HepG2 (cell line): ENCODE data around the gene KSR1. TPM values are rescaled to one million over a fixed set of nuclear protein-coding genes. Genes with fewer than 3 reads are reported as not detected.

Source experiments
- ATAC-seq: fragments of 200-7000 bp; cut with Tn5 transposase; 3 replicates; pipeline ENCODE4 v1.9.1; 2020; ENCODE audit warnings: mild to moderate bottlenecking, moderate library complexity
- BruUV-seq: library from RNA; stranded (reverse); fragments of 400-500 nt; replicated peaks from 2 replicates; lab custom pipeline; 2021; lab: Mats Ljungman, UMichigan
- CTCF ChIA-PET: fragments of 300-600 bp; formaldehyde crosslinking; extraction: SDS; loops from one replicate; lab custom pipeline; 2021; ENCODE audit warnings: low total read pairs, inconsistent platforms, low intra/inter-chr PET ratio; lab: Yijun Ruan, JAX
- POLR2A ChIA-PET: fragments of 350-600 bp; sonication (Branson Sonifier 250); formaldehyde crosslinking; loops from one replicate; lab custom pipeline; 2020; ENCODE audit warnings: antibody characterized with exemption, inconsistent platforms; lab: Yijun Ruan, JAX
- DNase-seq: peaks from one replicate; pipeline ENCODE4 v3.0.0-alpha.2; 2015; ENCODE audit warnings: low spot score
- FAIRE-seq: peaks from 3 replicates; lab custom pipeline; 2011; peaks lifted over from hg19 to GRCh38; lab: Jason Lieb, UNC
- H2AFZ ChIP-seq: one replicate; pipeline ENCODE4 v1.6.1; 2011; ENCODE audit warnings: low read length, inconsistent platforms
- H3K27ac ChIP-seq: fragments of 300-600 bp; 3 replicates; pipeline ENCODE4 v1.8.0; 2011; ENCODE audit warnings: mixed run types, mild to moderate bottlenecking, mixed read lengths, low read length, inconsistent platforms; ENCODE audit not compliant: insufficient read depth; ENCODE audit errors: extremely low read length
- H3K27me3 ChIP-seq, 2 experiments: fragments of 200-600 bp in 1 of 2; 2 replicates in 1 of 2; 3 replicates in 1 of 2; pipeline versions ENCODE4 v1.6.0 to v1.8.0; 2011; ENCODE audit warnings: low read length in 2 of 2, mild to moderate bottlenecking in 2 of 2, moderate library complexity in 2 of 2, inconsistent platforms in 1 of 2; ENCODE audit not compliant: insufficient read depth in 2 of 2, control insufficient read depth in 1 of 2
- H3K36me3 ChIP-seq, 2 experiments: fragments of 200-600 bp in 1 of 2; replicated peaks in 1 of 2; 2 replicates in 1 of 2; 3 replicates in 1 of 2; pipeline versions ENCODE4 v1.5.1 to v1.8.0; 2011; ENCODE audit warnings: low read length in 2 of 2, inconsistent platforms in 1 of 2; ENCODE audit not compliant: insufficient read depth in 2 of 2, control insufficient read depth in 1 of 2
- H3K4me1 ChIP-seq: 2 replicates; pipeline ENCODE4 v1.5.1; 2012; ENCODE audit warnings: low read length, inconsistent platforms; ENCODE audit not compliant: insufficient read depth
- H3K4me2 ChIP-seq: 2 replicates; pipeline ENCODE4 v1.6.0; 2011; ENCODE audit warnings: low read depth, low read length, inconsistent platforms
- H3K4me3 ChIP-seq, 3 experiments: fragments of 200-600 bp in 1 of 3; sonication (generic), shearing (Covaris generic) in 1 of 3; replicated peaks in 1 of 3; 2 replicates each; pipeline ENCODE4 v1.5.1; 2011 to 2016; ENCODE audit warnings: low read length in 3 of 3, inconsistent platforms in 2 of 3, low read depth in 2 of 3, mild to moderate bottlenecking in 2 of 3, control low read depth in 1 of 3, mixed read lengths in 1 of 3; ENCODE audit not compliant: insufficient read depth in 1 of 3
- H3K79me2 ChIP-seq: one replicate; pipeline ENCODE4 v1.6.1; 2011; ENCODE audit warnings: low read length, inconsistent platforms; ENCODE audit not compliant: insufficient read depth
- H3K9ac ChIP-seq: 2 replicates; pipeline ENCODE4 v1.6.0; 2011; ENCODE audit warnings: mild to moderate bottlenecking, low read depth, low read length, inconsistent platforms; ENCODE audit not compliant: insufficient read depth
- H3K9me3 ChIP-seq: 2 replicates; pipeline ENCODE4 v1.5.1; 2012; ENCODE audit warnings: mild to moderate bottlenecking, low read length
- H4K20me1 ChIP-seq: 2 replicates; pipeline ENCODE4 v1.6.0; 2011; ENCODE audit warnings: inconsistent platforms, mild to moderate bottlenecking, low read length, moderate library complexity; ENCODE audit not compliant: insufficient read depth
- KLF6 ChIP-seq: IDR thresholded peaks from 2 replicates; pipeline ENCODE4 v1.8.0; 2016; ENCODE audit warnings: missing biosample characterization, missing genetic modification reagents
- PAF1 ChIP-seq: IDR thresholded peaks from 2 replicates; pipeline ENCODE4 v1.6.1; 2016; ENCODE audit warnings: missing genetic modification reagents, missing compliant biosample characterization
- SAFB2 ChIP-seq: sonication (generic); formaldehyde crosslinking; IDR thresholded peaks from 2 replicates; pipeline ENCODE4 v1.5.1; 2020; ENCODE audit warnings: missing genetic modification reagents, low read depth, mild to moderate bottlenecking, borderline replicate concordance
- SIN3B ChIP-seq: fragments of 150-350 bp; IDR thresholded peaks from 2 replicates; pipeline ENCODE4 v1.6.1; 2014; ENCODE audit warnings: low read length
- SOX6 ChIP-seq, 2 experiments: fragments of 450-650 bp in 1 of 2; sonication (generic) in 1 of 2; formaldehyde crosslinking in 1 of 2; IDR thresholded peaks; 2 replicates each; pipeline versions ENCODE4 v1.4.0 to v1.6.1; 2017 to 2020; ENCODE audit warnings: antibody characterized with exemption in 1 of 2, mild to moderate bottlenecking in 1 of 2, missing genetic modification reagents in 1 of 2
- TMF1 ChIP-seq: sonication (generic); formaldehyde crosslinking; IDR thresholded peaks from 2 replicates; pipeline ENCODE4 v1.8.1; 2022; ENCODE audit warnings: low read depth, missing genetic modification reagents
- TP53 ChIP-seq: sonication (generic); formaldehyde crosslinking; conservative IDR thresholded peaks from 2 replicates; pipeline ENCODE4 v1.4.0; 2020; ENCODE audit warnings: missing genetic modification reagents
- ZNF354B ChIP-seq: sonication (generic); formaldehyde crosslinking; IDR thresholded peaks from 2 replicates; pipeline ENCODE4 v1.8.0; 2022; ENCODE audit warnings: mild to moderate bottlenecking, missing genetic modification reagents
- ZNF468 ChIP-seq: sonication (generic); formaldehyde crosslinking; IDR thresholded peaks from 2 replicates; pipeline ENCODE4 v1.8.0; 2022; ENCODE audit warnings: mild to moderate bottlenecking, moderate library complexity, missing genetic modification reagents
- ZNF747 ChIP-seq: sonication (generic); formaldehyde crosslinking; IDR thresholded peaks from 2 replicates; pipeline ENCODE4 v1.8.1; 2023; ENCODE audit warnings: missing genetic modification reagents, mild to moderate bottlenecking, borderline replicate concordance
- WGBS: methylation state at CpG from one replicate; pipeline ENCODE4 v1.1.6; 2017; ENCODE audit warnings: low lambda C conversion rate; 5-methylcytosine and 5-hydroxymethylcytosine counted together
- in situ Hi-C: cut with HindIII; loops from 2 replicates; pipeline ENCODE4 v1.10.0; 2017; ENCODE audit warnings: low pct_unique_long_range_greater_than_20kb; ENCODE audit not compliant: extremely low pct_ligation_motif_present
- intact Hi-C: fragments of 100-400 bp; cut with micrococcal nuclease; formaldehyde crosslinking; loops from one replicate; pipeline ENCODE4 v1.10.0; 2022; ENCODE audit not compliant: unreplicated experiment
- polyA plus RNA-seq, 8 experiments: library from polyadenylated mRNA; depleted of rRNA in 3 of 8; stranded (reverse) in 7 of 8; unstranded in 1 of 8; fragments of >200 nt; fragmentation: Illumina TruSeq in 4 of 8; extraction: Trizol in 4 of 8; gene quantifications; 2 replicates each; pipeline versions ENCODE4 v1.2.1 to v1.2.3, GENCODE V29; 2011 to 2016; ENCODE audit warnings: low read depth in 4 of 8, missing spikeins in 1 of 8, mixed read lengths in 1 of 8; ENCODE audit not compliant: insufficient read depth in 1 of 8
- total RNA-seq, 5 experiments: library from RNA; depleted of rRNA; stranded (reverse); fragments of >200 nt; fragmentation: Illumina TruSeq; extraction: Trizol; gene quantifications; 2 replicates each; pipeline ENCODE4 v1.2.3, GENCODE V29; 2016; ENCODE audit warnings: low read depth in 1 of 5
- TF ChIP-seq, protein P1 (sequence below): sonication (generic); formaldehyde crosslinking; IDR thresholded peaks from 2 replicates; pipeline ENCODE4 v1.4.0; 2020; ENCODE audit warnings: mild to moderate bottlenecking, missing genetic modification reagents
- TF ChIP-seq, protein P2 (sequence below): sonication (generic); formaldehyde crosslinking; conservative IDR thresholded peaks from 2 replicates; pipeline ENCODE4 v1.8.1; 2023; ENCODE audit warnings: missing genetic modification reagents
- TF ChIP-seq, protein P3 (sequence below): sonication (generic); formaldehyde crosslinking; IDR thresholded peaks from 2 replicates; pipeline ENCODE4 v1.5.1; 2020; ENCODE audit warnings: missing genetic modification reagents, mild to moderate bottlenecking, borderline replicate concordance
- TF ChIP-seq, protein P4 (sequence below): sonication (generic); formaldehyde crosslinking; IDR thresholded peaks from 2 replicates; pipeline ENCODE4 v1.5.0; 2020; ENCODE audit warnings: missing genetic modification reagents
- TF ChIP-seq, protein P5 (sequence below): sonication (generic); formaldehyde crosslinking; IDR thresholded peaks from 2 replicates; pipeline ENCODE4 v1.4.0; 2020; ENCODE audit warnings: missing genetic modification reagents, borderline replicate concordance

The KSR1 gene
- total and polyA plus RNA-seq, 2 of the 13 experiments (the other 11 are each of a cell fraction or from before 2014, with no cell fraction given), result 10.1 to 16.6 TPM

DNA sequence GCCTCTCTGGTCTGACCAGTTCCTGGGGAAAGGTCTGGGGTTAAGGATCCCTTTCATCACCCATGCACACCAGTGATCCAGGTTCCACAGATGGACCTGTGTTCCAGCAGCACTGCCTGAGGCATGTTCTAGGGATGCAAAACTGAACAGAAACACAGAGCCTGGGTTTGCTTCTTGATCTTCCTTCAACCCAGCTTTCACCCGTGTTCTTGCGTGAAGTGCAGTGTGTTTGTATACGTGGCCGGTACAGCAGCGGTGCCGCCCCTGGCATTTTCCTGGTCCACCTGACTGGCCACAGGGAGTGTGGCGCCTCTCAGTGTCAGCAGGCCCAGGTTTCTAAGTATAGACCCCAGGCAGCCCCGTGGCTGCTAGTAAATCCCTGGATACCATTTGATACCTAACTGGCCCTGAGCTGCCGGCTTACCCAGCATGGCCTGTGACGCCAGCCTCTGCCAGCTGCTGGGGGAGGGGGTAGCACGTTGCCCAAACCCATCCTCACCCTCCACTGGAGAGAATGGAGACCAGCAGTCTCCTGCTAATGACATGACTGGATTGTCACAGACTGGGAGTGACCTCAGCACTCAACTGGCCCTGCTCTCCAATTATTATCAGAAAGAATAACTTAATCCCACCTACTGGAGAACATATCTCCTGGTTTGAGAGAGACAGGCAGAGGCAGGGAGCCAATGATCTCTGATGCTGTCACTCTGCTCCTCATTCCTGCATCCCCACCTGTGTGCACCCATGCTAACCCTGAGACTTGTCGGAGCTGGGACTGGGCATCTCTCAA is 115.5 kb downstream of the KSR1 start (continued):
- TF ChIP-seq, protein P1, sequence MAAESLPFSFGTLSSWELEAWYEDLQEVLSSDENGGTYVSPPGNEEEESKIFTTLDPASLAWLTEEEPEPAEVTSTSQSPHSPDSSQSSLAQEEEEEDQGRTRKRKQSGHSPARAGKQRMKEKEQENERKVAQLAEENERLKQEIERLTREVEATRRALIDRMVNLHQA (CRISPR knock-in tag), result no peak
- TF ChIP-seq, protein P2, sequence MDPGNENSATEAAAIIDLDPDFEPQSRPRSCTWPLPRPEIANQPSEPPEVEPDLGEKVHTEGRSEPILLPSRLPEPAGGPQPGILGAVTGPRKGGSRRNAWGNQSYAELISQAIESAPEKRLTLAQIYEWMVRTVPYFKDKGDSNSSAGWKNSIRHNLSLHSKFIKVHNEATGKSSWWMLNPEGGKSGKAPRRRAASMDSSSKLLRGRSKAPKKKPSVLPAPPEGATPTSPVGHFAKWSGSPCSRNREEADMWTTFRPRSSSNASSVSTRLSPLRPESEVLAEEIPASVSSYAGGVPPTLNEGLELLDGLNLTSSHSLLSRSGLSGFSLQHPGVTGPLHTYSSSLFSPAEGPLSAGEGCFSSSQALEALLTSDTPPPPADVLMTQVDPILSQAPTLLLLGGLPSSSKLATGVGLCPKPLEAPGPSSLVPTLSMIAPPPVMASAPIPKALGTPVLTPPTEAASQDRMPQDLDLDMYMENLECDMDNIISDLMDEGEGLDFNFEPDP, result no peak
- TF ChIP-seq, protein P3, sequence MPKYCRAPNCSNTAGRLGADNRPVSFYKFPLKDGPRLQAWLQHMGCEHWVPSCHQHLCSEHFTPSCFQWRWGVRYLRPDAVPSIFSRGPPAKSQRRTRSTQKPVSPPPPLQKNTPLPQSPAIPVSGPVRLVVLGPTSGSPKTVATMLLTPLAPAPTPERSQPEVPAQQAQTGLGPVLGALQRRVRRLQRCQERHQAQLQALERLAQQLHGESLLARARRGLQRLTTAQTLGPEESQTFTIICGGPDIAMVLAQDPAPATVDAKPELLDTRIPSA, result no peak

DNA sequence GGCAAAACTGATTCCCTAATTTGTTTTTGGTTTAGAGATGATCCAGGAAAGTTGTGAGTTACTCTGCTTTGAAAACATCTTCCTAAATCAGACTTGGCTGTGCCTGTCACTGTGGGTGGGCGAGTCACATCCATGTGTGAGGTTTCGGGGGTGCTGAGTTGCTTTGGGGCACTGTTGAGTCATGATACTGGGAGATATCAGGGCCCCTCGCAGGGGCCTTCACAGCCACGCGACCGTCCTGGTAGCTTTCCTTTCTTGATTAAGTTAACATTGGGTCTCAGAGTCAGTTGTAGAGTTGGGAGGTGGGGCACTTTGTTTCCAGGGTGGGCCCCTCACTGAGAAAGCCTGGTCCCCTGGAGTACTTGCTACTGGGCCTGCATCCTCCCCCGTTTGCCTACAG is 116.4 kb downstream of the KSR1 start:
- FAIRE-seq (no peak), DNase-seq (no peak), ATAC-seq (no peak)
- Histone ChIP-seq H3K27ac (no peak overlapping the region), H4K20me1 (peaks cover 17% of the 10 kb centered on the region; the same call in 1 of the 2 replicates), H3K9ac (no peak overlapping the region), H3K4me1 (peaks cover 82% of the 10 kb centered on the region), H3K36me3 (no peaks in the 10 kb centered on the region; a peak in 1 of 5 replicates), H2AFZ (no peak overlapping the region), H3K4me2 (no peak overlapping the region), H3K9me3 (no peaks in the 10 kb centered on the region), H3K27me3 (no peaks in the 10 kb centered on the region), H3K4me3 (no peak overlapping the region), H3K79me2 (peaks cover 4% of the 10 kb centered on the region)
- BruUV-seq, result no TSS peak
- WGBS, result 92% methylated on average over 7 of the region's 7 CpGs
- intact Hi-C loops, result loop anchor here (10.0 kb wide), 1 partner anchor 238 kb away; no protein-coding TSS in a partner anchor
- POLR2A ChIA-PET, result no interaction called here
- CTCF ChIA-PET, result no interaction called here
- in situ Hi-C loops, result loop anchor here (10.0 kb wide), 1 partner anchor 218 kb away; no protein-coding TSS in a partner anchor
- TF ChIP-seq PAF1 (CRISPR knock-in tag) (no peak), TP53 (no peak), ZNF747 (no peak), SOX6 (IDR thresholded peaks at IDR 0.05) (no peak), SOX6 (CRISPR knock-in tag; IDR thresholded peaks at IDR 0.05) (no peak), TMF1 (CRISPR knock-in tag) (no peak), SIN3B (no peak), ZNF354B (CRISPR knock-in tag) (no peak), ZNF468 (no peak), SAFB2 (CRISPR knock-in tag) (no peak), KLF6 (CRISPR knock-in tag) (no peak)
- TF ChIP-seq, protein P4, sequence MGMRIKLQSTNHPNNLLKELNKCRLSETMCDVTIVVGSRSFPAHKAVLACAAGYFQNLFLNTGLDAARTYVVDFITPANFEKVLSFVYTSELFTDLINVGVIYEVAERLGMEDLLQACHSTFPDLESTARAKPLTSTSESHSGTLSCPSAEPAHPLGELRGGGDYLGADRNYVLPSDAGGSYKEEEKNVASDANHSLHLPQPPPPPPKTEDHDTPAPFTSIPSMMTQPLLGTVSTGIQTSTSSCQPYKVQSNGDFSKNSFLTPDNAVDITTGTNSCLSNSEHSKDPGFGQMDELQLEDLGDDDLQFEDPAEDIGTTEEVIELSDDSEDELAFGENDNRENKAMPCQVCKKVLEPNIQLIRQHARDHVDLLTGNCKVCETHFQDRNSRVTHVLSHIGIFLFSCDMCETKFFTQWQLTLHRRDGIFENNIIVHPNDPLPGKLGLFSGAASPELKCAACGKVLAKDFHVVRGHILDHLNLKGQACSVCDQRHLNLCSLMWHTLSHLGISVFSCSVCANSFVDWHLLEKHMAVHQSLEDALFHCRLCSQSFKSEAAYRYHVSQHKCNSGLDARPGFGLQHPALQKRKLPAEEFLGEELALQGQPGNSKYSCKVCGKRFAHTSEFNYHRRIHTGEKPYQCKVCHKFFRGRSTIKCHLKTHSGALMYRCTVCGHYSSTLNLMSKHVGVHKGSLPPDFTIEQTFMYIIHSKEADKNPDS (CRISPR knock-in tag), result no peak
- TF ChIP-seq, protein P5, sequence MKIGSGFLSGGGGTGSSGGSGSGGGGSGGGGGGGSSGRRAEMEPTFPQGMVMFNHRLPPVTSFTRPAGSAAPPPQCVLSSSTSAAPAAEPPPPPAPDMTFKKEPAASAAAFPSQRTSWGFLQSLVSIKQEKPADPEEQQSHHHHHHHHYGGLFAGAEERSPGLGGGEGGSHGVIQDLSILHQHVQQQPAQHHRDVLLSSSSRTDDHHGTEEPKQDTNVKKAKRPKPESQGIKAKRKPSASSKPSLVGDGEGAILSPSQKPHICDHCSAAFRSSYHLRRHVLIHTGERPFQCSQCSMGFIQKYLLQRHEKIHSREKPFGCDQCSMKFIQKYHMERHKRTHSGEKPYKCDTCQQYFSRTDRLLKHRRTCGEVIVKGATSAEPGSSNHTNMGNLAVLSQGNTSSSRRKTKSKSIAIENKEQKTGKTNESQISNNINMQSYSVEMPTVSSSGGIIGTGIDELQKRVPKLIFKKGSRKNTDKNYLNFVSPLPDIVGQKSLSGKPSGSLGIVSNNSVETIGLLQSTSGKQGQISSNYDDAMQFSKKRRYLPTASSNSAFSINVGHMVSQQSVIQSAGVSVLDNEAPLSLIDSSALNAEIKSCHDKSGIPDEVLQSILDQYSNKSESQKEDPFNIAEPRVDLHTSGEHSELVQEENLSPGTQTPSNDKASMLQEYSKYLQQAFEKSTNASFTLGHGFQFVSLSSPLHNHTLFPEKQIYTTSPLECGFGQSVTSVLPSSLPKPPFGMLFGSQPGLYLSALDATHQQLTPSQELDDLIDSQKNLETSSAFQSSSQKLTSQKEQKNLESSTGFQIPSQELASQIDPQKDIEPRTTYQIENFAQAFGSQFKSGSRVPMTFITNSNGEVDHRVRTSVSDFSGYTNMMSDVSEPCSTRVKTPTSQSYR, result no peak
